Sciatic nerve (tissue), 2 donors: ENCODE measurements around the gene FAM20B. TPM values are rescaled to one million over a fixed set of nuclear protein-coding genes. Genes with fewer than 3 reads are reported as not detected.

Experiments used
- ATAC-seq: fragments of 200-7000 bp; cut with Tn5 transposase; one replicate; pipeline ENCODE4 v1.9.1; 2020; ENCODE audit warnings: mild to moderate bottlenecking, moderate library complexity
- DNase-seq: peaks from one replicate; pipeline ENCODE4 v3.0.0-alpha.2; 2020; ENCODE audit warnings: low spot score
- intact Hi-C: fragments of 100-400 bp; cut with DNase I; formaldehyde crosslinking; loops from one replicate; pipeline ENCODE4 v1.14.2; 2022
- total RNA-seq: library from RNA; stranded (reverse); fragmentation: NEBNext Ultra II Directional; extraction: Animal tissue kit (Norgen Biotek cat#: 25700); gene quantifications from one replicate; pipeline ENCODE4 v1.2.1, GENCODE V29; 2021
- donor health status: DM: no; HTN: no; CAD: no.
- donor health status: DM: no; HTN: no; CAD: no.

Gene FAM20B
- total RNA-seq, 1 donor from 2014 or later, result 81.2 TPM

GRCh38 chr1:179042700-179043099 is 17.0 kb downstream of the FAM20B start:
- ATAC-seq, result no peak
- intact Hi-C loops, result no loop called here

GRCh38 chr1:179043266-179043665 is 17.6 kb downstream of the FAM20B start:
- ATAC-seq, result no peak
- no peak for DNase-seq
- intact Hi-C loops, result no loop called here

More at GRCh38 chr1:179042700-179043099, 17.0 kb downstream of the FAM20B start:
- DNase-seq, result no peak

GRCh38 chr1:179043907-179044306 is 18.2 kb downstream of the FAM20B start:
- ATAC-seq, result no peak
- DNase-seq, result no peak
- intact Hi-C loops, result no loop called here

GRCh38 chr1:179046808-179047635 is 21.3 kb downstream of the FAM20B start:
- intact Hi-C loops, result no loop called here
- ATAC-seq (no peak), DNase-seq (no peak)

GRCh38 chr1:179047636-179047997 is 21.9 kb downstream of the FAM20B start:
- DNase-seq, result no peak
- intact Hi-C loops, result no loop called here
- ATAC-seq, result no peak

GRCh38 chr1:179048339-179049124 is 22.8 kb downstream of the FAM20B start:
- no peak for ATAC-seq
- no peak for DNase-seq
- intact Hi-C loops, result no loop called here

GRCh38 chr1:179052776-179053175 is 27.1 kb downstream of the FAM20B start:
- ATAC-seq (no peak), DNase-seq (no peak)
- intact Hi-C loops, result no loop called here

- ATAC-seq, result no peak
- intact Hi-C loops, result no loop called here
- no peak for DNase-seq
These were observed 27.8 kb downstream of the FAM20B start for GRCh38 chr1:179053486-179053885.

GRCh38 chr1:179055937-179056336 is 30.2 kb downstream of the FAM20B start:
- ATAC-seq (no peak), DNase-seq (no peak)
- intact Hi-C loops, result no loop called here

- DNase-seq (no peak), ATAC-seq (no peak)
- intact Hi-C loops, result no loop called here
These were observed 33.1 kb downstream of the FAM20B start for GRCh38 chr1:179058487-179059483.

GRCh38 chr1:179061360-179062282 is 35.9 kb downstream of the FAM20B start:
- intact Hi-C loops, result no loop called here
- no peak for DNase-seq
- no peak for ATAC-seq

GRCh38 chr1:179066471-179066870 is 40.8 kb downstream of the FAM20B start:
- ATAC-seq, result no peak

GRCh38 chr1:179077396-179077795 is 51.7 kb downstream of the FAM20B start:
- ATAC-seq, result no peak
- DNase-seq, result no peak
- intact Hi-C loops, result loop anchor here (2.0 kb wide), 1 partner anchor 291 kb away; no protein-coding TSS in a partner anchor

More at GRCh38 chr1:179066471-179066870, 40.8 kb downstream of the FAM20B start:
- intact Hi-C loops, result no loop called here
- DNase-seq, result no peak

GRCh38 chr1:179079113-179079761 is 53.5 kb downstream of the FAM20B start:
- intact Hi-C loops, result no loop called here
- DNase-seq, result no peak
- peak; percentile 60 for ATAC-seq

GRCh38 chr1:179080866-179081686 is 55.4 kb downstream of the FAM20B start:
- no peak for ATAC-seq
- intact Hi-C loops, result no loop called here
- no peak for DNase-seq

GRCh38 chr1:179081687-179082332 is 56.1 kb downstream of the FAM20B start, which contains the start of gene TOR3A:
Gene TOR3A, plus strand, starts transcription at chr1:179082070. Its CDS starts 59 bp downstream, at chr1:179082129.
- intact Hi-C loops, result no loop called here
- peak; percentile 98 for ATAC-seq
- peak; percentile 95 for DNase-seq
